Activated T-helper 9 cell treated with anti-CD3 and anti-CD28 coated beads, Interleukin-2, amount 50 U/mL, for 16 hours (primary cell): ENCODE data around the gene TBC1D2.

Experiments
- DNase-seq: peaks from one replicate; pipeline ENCODE4 v3.0.0-alpha.2; 2020; ENCODE audit warnings: low read depth

The TBC1D2 gene

GRCh38 chr9:98164912-98165311 lies 90.5 kb downstream of the TBC1D2 start:
- no peak for DNase-seq

GRCh38 chr9:98162613-98163012 lies 92.8 kb downstream of the TBC1D2 start:
- DNase-seq = no peak

GRCh38 chr9:98161851-98162250 lies 93.6 kb downstream of the TBC1D2 start:
- no peak for DNase-seq

- no peak for DNase-seq
Observed at GRCh38 chr9:98159790-98160189, 95.7 kb downstream of the TBC1D2 start.

GRCh38 chr9:98159301-98159700 lies 96.1 kb downstream of the TBC1D2 start:
- DNase-seq = no peak

- no peak for DNase-seq
Observed at GRCh38 chr9:98158071-98158831, 97.2 kb downstream of the TBC1D2 start.

- no peak for DNase-seq
Observed at GRCh38 chr9:98157372-98157771, 98.1 kb downstream of the TBC1D2 start.

- no peak for DNase-seq
Observed at GRCh38 chr9:98154678-98155077, 100.8 kb downstream of the TBC1D2 start.

GRCh38 chr9:98152526-98152925 lies 102.9 kb downstream of the TBC1D2 start:
- no peak for DNase-seq

- DNase-seq = no peak
Observed at GRCh38 chr9:98150721-98151120, 104.7 kb downstream of the TBC1D2 start.

- no peak for DNase-seq
Observed at GRCh38 chr9:98150164-98150563, 105.3 kb downstream of the TBC1D2 start.

- no peak for DNase-seq
Observed at GRCh38 chr9:98149422-98149821, 106.0 kb downstream of the TBC1D2 start.
